HG03457 (cell line): ENCODE data around the gene SGPP1.
"Not testable (repeated sequence)": the region's sequence is repeated elsewhere in the genome, so short reads cannot be mapped to it uniquely, and the experiment has no call there.

Experiments used
- ATAC-seq: cut with Tn5 transposase; IDR thresholded peaks from one replicate; pipeline ENCODE4 v1.9.1; 2021; ENCODE audit warnings: moderate number of reproducible peaks; ENCODE audit not compliant: unreplicated experiment

The SGPP1 gene

GRCh38 chr14:63726499-63726898 is 1.4 kb downstream of the SGPP1 start:
- no peak for ATAC-seq

GRCh38 chr14:63725786-63726460 is 1.9 kb downstream of the SGPP1 start:
- no peak for ATAC-seq

- ATAC-seq: no peak
Observed at GRCh38 chr14:63717702-63718101, 10.2 kb downstream of the SGPP1 start.

GRCh38 chr14:63715360-63715759 is 12.5 kb downstream of the SGPP1 start:
- ATAC-seq: no peak

- ATAC-seq: no peak
Observed at GRCh38 chr14:63713764-63714163, 14.1 kb downstream of the SGPP1 start.

- no peak for ATAC-seq
Observed at GRCh38 chr14:63713058-63713457, 14.8 kb downstream of the SGPP1 start.

DNA sequence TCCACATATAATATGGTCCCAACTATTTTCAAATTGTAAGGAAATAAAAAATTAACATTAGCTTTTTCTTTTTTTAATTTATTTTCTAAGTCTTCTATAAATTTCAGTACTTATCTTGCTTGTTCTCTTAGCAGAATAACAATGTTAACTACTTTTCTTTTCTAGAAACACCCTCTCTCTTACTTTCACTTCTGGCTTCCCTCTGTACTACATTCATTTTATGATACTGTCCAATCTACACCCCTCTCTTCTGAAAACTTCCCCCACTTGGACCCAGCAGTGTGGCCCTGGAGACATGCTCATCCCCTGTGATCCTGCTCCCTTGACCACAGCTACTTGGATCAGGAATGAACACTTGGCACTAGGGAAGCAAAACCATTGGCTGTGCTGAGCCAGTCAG is 15.7 kb downstream of the SGPP1 start:
- no peak for ATAC-seq

DNA sequence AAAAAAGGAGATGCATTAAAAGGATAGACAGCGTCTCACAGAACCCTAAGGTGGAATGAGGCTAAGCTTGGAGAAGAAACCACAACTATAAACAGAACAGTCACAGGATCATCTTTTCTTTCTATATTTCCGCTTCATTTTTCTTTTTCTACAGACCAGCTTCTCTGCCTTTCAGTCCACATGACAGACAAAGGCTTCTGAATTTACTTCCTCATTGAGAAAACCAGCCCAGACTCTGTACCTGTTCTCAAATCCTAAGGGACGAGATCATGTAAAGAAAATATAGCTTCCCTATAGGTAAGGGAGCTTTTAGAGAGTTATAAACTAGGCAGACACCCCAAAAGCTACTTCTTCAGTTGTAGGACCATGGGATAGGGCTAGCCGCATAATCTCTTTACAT is 17.4 kb downstream of the SGPP1 start:
- ATAC-seq: no peak

- no peak for ATAC-seq
Observed at GRCh38 chr14:63709589-63709988, 18.3 kb downstream of the SGPP1 start.

DNA sequence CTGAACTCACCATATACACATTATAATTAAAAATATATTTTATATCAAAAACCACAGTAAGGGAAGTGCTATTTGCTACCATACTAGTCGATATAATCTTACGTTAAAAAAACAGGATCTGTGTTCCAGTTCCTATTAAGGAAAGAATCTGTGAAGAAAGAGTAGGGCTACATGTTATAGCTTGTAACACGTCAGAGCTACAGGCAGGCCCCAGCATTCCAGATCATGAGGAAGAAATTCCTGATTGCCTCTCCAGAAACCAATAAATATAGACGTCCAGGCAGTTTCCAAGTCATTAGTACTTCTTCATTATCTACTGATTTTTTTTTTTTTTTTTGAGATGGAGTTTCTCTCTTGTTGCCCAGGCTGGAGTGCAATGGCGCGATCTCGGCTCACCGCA is 20.6 kb downstream of the SGPP1 start:
- ATAC-seq: no peak

DNA sequence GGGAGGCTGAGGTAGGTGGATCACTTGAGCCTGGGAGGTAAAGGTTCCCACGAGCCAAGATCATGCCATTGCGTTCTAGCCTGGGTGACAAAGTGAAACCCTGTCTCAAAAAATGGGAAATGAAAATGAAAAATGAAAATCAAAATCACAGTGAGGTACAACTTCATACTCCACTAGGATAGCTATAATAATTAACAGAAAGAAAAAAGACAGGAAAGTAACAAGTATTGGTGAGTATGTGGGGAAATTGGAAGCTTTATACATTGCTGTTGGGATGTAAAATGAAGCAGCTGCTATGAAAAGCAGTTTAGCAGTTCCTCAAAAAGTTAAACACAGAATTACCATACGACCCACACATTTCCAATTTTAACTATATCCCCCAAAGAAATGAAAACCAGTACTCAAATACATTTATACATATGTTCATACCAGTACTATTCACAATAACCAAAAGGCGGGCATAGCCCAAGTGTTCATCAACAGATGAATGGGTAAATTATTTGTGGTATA is 22.2 kb downstream of the SGPP1 start:
- peak; percentile 57 for ATAC-seq

GRCh38 chr14:63702530-63702929 is 25.3 kb downstream of the SGPP1 start:
- not testable (repeated sequence) for ATAC-seq

- no peak for ATAC-seq
Observed at GRCh38 chr14:63701606-63702299, 26.1 kb downstream of the SGPP1 start.

GRCh38 chr14:63692310-63693020 is 35.4 kb downstream of the SGPP1 start:
- ATAC-seq: no peak

GRCh38 chr14:63689132-63689531 is 38.7 kb downstream of the SGPP1 start:
- ATAC-seq: no peak

DNA sequence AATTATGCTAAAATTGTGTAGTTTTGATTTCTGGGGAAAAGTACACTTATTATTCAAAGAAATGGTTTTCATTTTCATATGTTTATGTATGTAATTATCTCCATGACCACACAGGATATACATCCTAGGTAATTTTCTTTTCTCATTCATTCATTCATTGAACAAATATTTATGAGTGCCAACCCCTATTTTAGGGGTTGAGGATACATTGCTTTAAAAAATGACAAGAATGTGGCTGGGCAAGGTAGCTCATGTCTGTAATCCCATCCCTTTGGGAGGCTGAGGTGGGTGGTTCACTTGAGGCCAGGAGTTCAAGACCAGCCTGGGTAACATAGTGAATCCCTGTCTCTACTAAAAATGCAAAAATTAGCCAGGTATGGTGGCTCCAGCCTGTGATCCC is 40.9 kb downstream of the SGPP1 start:
- no peak for ATAC-seq

DNA sequence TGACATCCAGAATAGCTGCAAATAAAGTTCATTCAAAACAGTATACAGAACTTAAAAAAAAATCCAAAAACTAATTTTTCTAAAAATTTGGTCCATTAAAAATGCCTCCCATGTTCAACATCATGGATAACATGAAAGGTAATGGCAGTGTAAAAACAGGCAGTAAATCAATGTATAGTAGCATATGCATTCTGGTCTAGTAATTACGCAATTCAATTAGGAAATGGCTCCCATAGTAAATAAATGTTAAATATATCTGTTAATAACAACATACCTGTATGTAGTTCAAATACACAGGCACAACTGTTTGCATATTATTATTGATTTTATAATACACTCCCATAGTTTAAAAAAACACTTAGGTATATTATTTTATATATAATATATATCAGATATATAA is 42.5 kb downstream of the SGPP1 start:
- no peak for ATAC-seq

DNA sequence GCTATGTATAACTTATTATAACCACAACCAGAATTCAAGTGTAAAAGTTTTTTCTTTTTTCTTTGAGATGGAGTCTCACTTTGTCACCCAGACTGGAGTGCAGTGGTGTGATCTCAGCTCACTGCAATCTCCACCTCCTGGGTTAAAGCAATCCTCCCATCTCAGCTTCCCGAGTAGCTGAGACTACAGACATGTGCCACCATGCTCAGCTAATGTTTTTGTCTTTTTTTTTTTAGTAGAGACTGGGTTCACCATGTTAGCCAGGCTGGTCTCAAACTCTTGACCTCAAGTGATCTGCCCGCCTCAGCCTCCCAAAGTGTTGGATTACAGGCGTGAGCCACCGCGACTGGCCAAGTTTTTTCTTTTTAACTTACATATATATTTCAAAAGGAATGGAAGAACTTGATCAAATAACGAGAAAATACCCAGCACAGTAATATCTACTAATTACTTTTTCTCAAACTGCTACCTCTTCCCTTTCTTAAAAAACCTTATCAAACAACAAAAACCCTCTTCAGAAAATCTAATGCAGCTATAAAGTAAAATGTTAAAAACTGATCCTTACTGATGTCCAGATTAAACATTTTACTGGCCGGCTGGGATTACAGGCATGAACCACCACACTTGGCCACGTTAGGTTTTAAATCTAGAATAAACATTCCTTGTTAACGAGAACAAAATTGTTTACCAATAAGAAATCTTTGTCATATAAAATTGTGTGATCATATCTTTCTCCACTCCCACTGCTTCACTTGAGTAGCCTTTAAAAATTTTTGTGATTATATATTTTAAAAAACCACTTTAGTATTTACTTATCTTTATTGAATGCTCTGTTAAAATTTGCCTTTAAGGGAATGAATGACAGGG is 44.9 kb downstream of the SGPP1 start:
- no peak for ATAC-seq

DNA sequence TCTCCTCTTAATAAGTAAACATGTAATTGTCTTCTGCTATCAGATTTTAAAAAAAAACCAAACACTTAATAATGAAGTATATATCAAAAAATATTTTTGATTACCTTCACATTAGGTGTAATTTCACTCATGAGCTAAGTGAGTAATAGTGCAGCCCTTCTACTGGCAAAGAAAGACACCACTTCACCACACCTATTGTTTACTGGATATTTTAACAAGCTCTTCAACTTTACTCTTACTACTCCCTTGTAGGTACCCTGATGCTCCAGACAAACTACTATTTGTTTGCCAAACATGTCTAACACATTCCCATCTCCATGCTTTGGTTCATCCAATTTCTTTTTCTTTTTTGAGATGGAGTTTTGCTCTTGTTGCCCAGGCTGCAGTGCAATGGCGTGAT is 49.3 kb downstream of the SGPP1 start:
- no peak for ATAC-seq

- ATAC-seq: no peak
Observed at GRCh38 chr14:63677891-63678379, 49.9 kb downstream of the SGPP1 start.

DNA sequence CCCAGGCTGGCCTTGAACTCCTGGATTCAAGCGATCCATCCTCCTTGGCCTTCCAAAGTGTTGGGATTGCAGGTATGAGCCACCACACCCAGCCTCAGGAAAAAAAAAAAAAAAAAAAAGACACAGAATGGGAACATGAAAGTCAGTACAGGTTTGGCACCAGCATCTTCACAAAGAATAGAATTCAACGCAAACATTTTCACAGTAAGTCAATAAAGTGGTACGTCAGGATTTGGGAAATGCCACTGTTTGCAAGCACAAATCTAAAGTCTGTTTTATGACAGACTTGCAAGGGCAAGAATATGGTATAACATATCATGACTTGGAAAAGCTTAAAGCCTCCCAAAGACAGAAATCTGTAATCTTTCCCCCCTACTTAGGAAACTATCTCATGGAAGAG is 51.2 kb downstream of the SGPP1 start:
- ATAC-seq: no peak
